Stimulated activated naive CD8-positive, alpha-beta T cell treated with anti-CD3 and anti-CD28 coated beads, Interleukin-15, Interleukin-2, amounts not matched to agents 100 ng/mL and 50 ng/mL, for 24 hours (primary cell): Measurements from ENCODE around the gene NEU3.
"Not testable (repeated sequence)": the region's sequence is repeated elsewhere in the genome, so short reads cannot be mapped to it uniquely, and the experiment has no call there.

Experiments used
- H3K27ac Mint-ChIP-seq: one replicate; pipeline ENCODE4 v1.8.0; 2021; ENCODE audit warnings: mild to moderate bottlenecking, mixed read lengths
- H3K27me3 Mint-ChIP-seq: one replicate; pipeline ENCODE4 v1.8.0; 2021; ENCODE audit warnings: mixed read lengths
- H3K36me3 Mint-ChIP-seq: one replicate; pipeline ENCODE4 v1.8.0; 2021; ENCODE audit warnings: low read depth, mixed read lengths
- H3K4me1 Mint-ChIP-seq: one replicate; pipeline ENCODE4 v1.8.0; 2021; ENCODE audit warnings: low read depth, mixed read lengths
- H3K4me3 Mint-ChIP-seq: one replicate; pipeline ENCODE4 v1.8.0; 2021; ENCODE audit warnings: mild to moderate bottlenecking, mixed read lengths
- H3K9me3 Mint-ChIP-seq: one replicate; pipeline ENCODE4 v1.8.0; 2021; ENCODE audit warnings: mixed read lengths

NEU3 gene

DNA sequence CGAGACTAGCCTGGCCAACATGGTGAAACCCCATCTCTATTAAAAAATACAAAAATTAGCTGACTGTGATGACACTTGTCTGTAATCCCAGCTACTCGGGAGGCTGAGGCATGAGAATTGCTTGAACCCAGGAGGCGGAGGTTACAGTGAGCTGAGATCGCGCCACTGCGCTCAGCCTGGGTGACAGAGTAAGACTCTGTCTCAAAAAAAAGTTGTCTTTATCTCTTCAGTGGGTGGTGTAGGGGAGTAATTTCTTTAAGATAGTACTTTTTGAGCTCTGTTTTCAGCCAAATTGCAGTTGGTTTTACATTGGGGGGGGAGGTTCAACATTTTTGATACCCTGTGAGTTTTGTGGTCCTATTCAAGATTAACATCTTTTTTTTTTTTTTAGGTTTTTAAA lies 28.6 kb upstream of the NEU3 start:
- H3K27me3 Mint-ChIP-seq, H3K4me3 Mint-ChIP-seq, H3K9me3 Mint-ChIP-seq, H3K27ac Mint-ChIP-seq: not testable (repeated sequence)
- Mint-ChIP-seq H3K36me3 (peaks cover 76% of the 10 kb centered on the region), H3K4me1 (peaks cover 67% of the 10 kb centered on the region)

GRCh38 chr11:74966651-74967050 lies 22.1 kb upstream of the NEU3 start:
- Mint-ChIP-seq H3K4me1 (peaks cover 16% of the 10 kb centered on the region), H3K36me3 (peaks cover 69% of the 10 kb centered on the region), H3K27me3 (no peaks in the 10 kb centered on the region), H3K4me3 (no peak overlapping the region), H3K27ac (no peak overlapping the region), H3K9me3 (no peaks in the 10 kb centered on the region)

- Mint-ChIP-seq H3K27me3 (no peaks in the 10 kb centered on the region), H3K27ac (no peak overlapping the region), H3K4me1 (no peaks in the 10 kb centered on the region), H3K9me3 (no peaks in the 10 kb centered on the region), H3K4me3 (no peak overlapping the region), H3K36me3 (peaks cover 75% of the 10 kb centered on the region)
Measured at GRCh38 chr11:74970852-74971395, 17.8 kb upstream of the NEU3 start.

- Mint-ChIP-seq H3K27me3 (no peaks in the 10 kb centered on the region), H3K27ac (no peak overlapping the region), H3K36me3 (peaks cover 74% of the 10 kb centered on the region), H3K4me1 (no peaks in the 10 kb centered on the region), H3K9me3 (no peaks in the 10 kb centered on the region), H3K4me3 (no peak overlapping the region)
Measured at GRCh38 chr11:74971424-74971823, 17.3 kb upstream of the NEU3 start.

- no peaks in the 10 kb centered on the region for H3K4me1 Mint-ChIP-seq
- H3K27me3 Mint-ChIP-seq: no peaks in the 10 kb centered on the region
- no peak overlapping the region for H3K4me3 Mint-ChIP-seq
- H3K36me3 Mint-ChIP-seq: peaks cover 53% of the 10 kb centered on the region
- H3K27ac Mint-ChIP-seq: no peak overlapping the region
- H3K9me3 Mint-ChIP-seq: no peaks in the 10 kb centered on the region
Measured at GRCh38 chr11:74978041-74978440, 10.7 kb upstream of the NEU3 start.

- Mint-ChIP-seq H3K4me1 (no peaks in the 10 kb centered on the region), H3K4me3 (no peak overlapping the region), H3K36me3 (peaks cover 29% of the 10 kb centered on the region), H3K27ac (no peak overlapping the region), H3K9me3 (no peaks in the 10 kb centered on the region), H3K27me3 (no peaks in the 10 kb centered on the region)
Measured at GRCh38 chr11:74980634-74981033, 8.1 kb upstream of the NEU3 start.

DNA sequence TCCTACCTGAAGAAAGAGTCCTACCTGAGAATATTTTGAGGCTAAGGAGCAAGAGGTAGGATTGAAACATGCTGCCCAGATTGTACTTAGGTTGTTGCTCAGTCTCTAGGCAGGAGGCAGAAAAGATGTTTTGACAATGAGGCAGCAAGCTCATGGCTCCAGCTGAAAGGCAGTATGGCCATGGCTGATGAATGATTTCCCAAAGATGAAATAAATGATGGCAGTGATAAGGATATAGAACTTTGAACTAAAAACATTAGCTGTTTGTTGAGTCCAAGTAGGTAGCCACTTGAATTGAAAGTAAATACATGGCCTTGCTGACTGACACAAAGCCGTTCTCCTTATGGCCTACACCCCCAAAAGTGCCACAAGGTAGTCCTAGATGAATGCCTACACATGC lies 6.8 kb upstream of the NEU3 start:
- Mint-ChIP-seq H3K27me3 (no peaks in the 10 kb centered on the region), H3K27ac (no peak overlapping the region), H3K4me1 (no peaks in the 10 kb centered on the region), H3K4me3 (no peak overlapping the region), H3K9me3 (no peaks in the 10 kb centered on the region), H3K36me3 (peaks cover 21% of the 10 kb centered on the region)

- H3K27me3 Mint-ChIP-seq: no peaks in the 10 kb centered on the region
- H3K27ac Mint-ChIP-seq: no peak overlapping the region
- no peaks in the 10 kb centered on the region for H3K4me1 Mint-ChIP-seq
- no peaks in the 10 kb centered on the region for H3K9me3 Mint-ChIP-seq
- H3K36me3 Mint-ChIP-seq: peaks cover 7% of the 10 kb centered on the region
- H3K4me3 Mint-ChIP-seq: no peak overlapping the region
Measured at GRCh38 chr11:74984070-74984469, 4.7 kb upstream of the NEU3 start.

DNA sequence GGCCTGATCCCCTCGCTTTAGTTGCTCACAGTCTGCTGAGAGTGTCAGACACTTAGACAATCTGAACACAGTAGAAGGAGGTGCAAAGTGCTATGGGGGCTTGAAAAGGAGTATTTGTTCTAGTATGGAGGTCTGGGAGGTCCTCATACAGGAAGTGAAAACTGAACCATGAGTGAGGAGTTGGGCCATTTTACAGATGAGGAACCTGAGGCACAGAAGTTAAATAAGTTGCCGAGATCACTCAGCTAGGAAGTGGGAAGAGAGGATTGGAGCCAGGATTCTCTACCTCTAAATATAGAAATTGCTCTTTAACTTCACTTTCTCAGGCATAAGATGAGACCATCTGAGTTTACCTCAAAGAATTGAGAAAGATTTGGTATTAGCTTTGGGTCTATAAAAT lies 4.0 kb upstream of the NEU3 start:
- no peak overlapping the region for H3K27ac Mint-ChIP-seq
- no peaks in the 10 kb centered on the region for H3K9me3 Mint-ChIP-seq
- H3K36me3 Mint-ChIP-seq: peaks cover 7% of the 10 kb centered on the region
- no peak overlapping the region for H3K4me3 Mint-ChIP-seq
- H3K27me3 Mint-ChIP-seq: no peaks in the 10 kb centered on the region
- peaks cover 5% of the 10 kb centered on the region for H3K4me1 Mint-ChIP-seq

GRCh38 chr11:74989260-74989638 lies 516 bp downstream of the NEU3 start:
- no peaks in the 10 kb centered on the region for H3K27me3 Mint-ChIP-seq
- peak overlapping the region; percentile 92 for H3K4me3 Mint-ChIP-seq
- H3K4me1 Mint-ChIP-seq: peaks cover 32% of the 10 kb centered on the region
- H3K9me3 Mint-ChIP-seq: no peaks in the 10 kb centered on the region
- peak overlapping the region; percentile 74 for H3K27ac Mint-ChIP-seq
- peaks cover 16% of the 10 kb centered on the region for H3K36me3 Mint-ChIP-seq

DNA sequence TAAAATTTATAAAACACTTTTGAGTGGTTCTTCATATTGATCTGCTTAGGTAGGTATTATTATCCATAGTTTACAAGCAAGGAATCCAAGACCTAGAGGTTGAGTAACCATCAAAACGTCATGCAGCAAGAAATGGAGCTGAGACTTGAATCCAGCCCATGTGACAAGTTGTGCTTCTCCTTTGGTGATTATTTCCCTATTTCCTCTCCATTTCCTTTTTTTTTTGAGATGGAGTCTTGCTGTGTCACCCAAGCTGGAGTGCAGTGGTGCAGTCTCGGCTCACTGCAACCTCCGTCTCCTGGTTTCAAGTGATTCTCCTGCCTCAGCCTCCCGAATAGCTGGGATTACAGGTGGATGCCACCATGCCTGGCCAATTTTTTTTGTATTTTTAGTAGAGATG lies 1.4 kb downstream of the NEU3 start:
- H3K4me3 Mint-ChIP-seq: peak overlapping the region; percentile 92
- H3K9me3 Mint-ChIP-seq, H3K27ac Mint-ChIP-seq, H3K27me3 Mint-ChIP-seq: not testable (repeated sequence)
- peaks cover 32% of the 10 kb centered on the region for H3K4me1 Mint-ChIP-seq
- H3K36me3 Mint-ChIP-seq: peaks cover 19% of the 10 kb centered on the region

- H3K27ac Mint-ChIP-seq: no peak overlapping the region
Measured at GRCh38 chr11:74990941-74991340, 2.2 kb downstream of the NEU3 start.

GRCh38 chr11:74992852-74993251 lies 4.1 kb downstream of the NEU3 start:
- Mint-ChIP-seq H3K27ac (no peak overlapping the region), H3K4me3 (no peak overlapping the region)

More at GRCh38 chr11:74990941-74991340, 2.2 kb downstream of the NEU3 start:
- Mint-ChIP-seq H3K27me3 (no peaks in the 10 kb centered on the region), H3K4me3 (peak overlapping the region; percentile 92), H3K36me3 (peaks cover 19% of the 10 kb centered on the region), H3K4me1 (peaks cover 32% of the 10 kb centered on the region), H3K9me3 (no peaks in the 10 kb centered on the region)

DNA sequence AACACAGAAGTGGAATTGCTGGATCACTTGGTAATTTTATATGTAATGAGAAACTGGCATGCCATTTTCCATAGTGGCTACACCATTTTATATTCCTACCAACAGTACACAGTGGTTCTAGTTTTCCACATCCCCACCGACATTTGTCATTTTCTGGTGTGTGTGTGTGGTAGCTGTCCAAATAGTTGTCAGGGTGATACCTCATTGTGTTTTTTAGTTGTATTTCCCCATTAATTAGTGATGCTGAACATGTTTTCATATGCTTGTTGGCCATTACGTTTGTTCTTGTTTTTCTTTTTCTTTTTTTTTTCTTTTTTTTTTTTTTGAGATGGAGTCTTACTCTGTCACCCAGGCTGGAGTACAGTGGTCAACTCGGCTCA lies 12.2 kb downstream of the NEU3 start:
- no peaks in the 10 kb centered on the region for H3K9me3 Mint-ChIP-seq
- H3K4me1 Mint-ChIP-seq: no peaks in the 10 kb centered on the region
- no peak overlapping the region for H3K4me3 Mint-ChIP-seq
- no peaks in the 10 kb centered on the region for H3K27me3 Mint-ChIP-seq
- H3K36me3 Mint-ChIP-seq: peaks cover 73% of the 10 kb centered on the region
- no peak overlapping the region for H3K27ac Mint-ChIP-seq

More at GRCh38 chr11:74992852-74993251, 4.1 kb downstream of the NEU3 start:
- no peaks in the 10 kb centered on the region for H3K9me3 Mint-ChIP-seq
- H3K4me1 Mint-ChIP-seq: peaks cover 32% of the 10 kb centered on the region
- H3K27me3 Mint-ChIP-seq: no peaks in the 10 kb centered on the region
- peaks cover 35% of the 10 kb centered on the region for H3K36me3 Mint-ChIP-seq

GRCh38 chr11:75001686-75002085 lies 13.0 kb downstream of the NEU3 start:
- no peaks in the 10 kb centered on the region for H3K9me3 Mint-ChIP-seq
- peaks cover 73% of the 10 kb centered on the region for H3K36me3 Mint-ChIP-seq
- H3K4me1 Mint-ChIP-seq: no peaks in the 10 kb centered on the region
- H3K4me3 Mint-ChIP-seq: no peak overlapping the region
- H3K27me3 Mint-ChIP-seq: no peaks in the 10 kb centered on the region
- no peak overlapping the region for H3K27ac Mint-ChIP-seq

GRCh38 chr11:75002516-75002915 lies 13.8 kb downstream of the NEU3 start:
- H3K9me3 Mint-ChIP-seq: no peaks in the 10 kb centered on the region
- no peaks in the 10 kb centered on the region for H3K4me1 Mint-ChIP-seq
- no peaks in the 10 kb centered on the region for H3K27me3 Mint-ChIP-seq
- H3K36me3 Mint-ChIP-seq: peaks cover 74% of the 10 kb centered on the region
- no peak overlapping the region for H3K27ac Mint-ChIP-seq
- no peak overlapping the region for H3K4me3 Mint-ChIP-seq
